GM23338 (cell line): Measurements from ENCODE around the gene RPS4Y2.

Source experiments
- CREB1 ChIP-seq: fragments of 250-450 bp; sonication (Bioruptor Pico); IDR thresholded peaks from 2 replicates; pipeline ENCODE4 v1.5.0; 2020; ENCODE audit warnings: low read depth, mild to moderate bottlenecking, moderate library complexity
- ETS1 ChIP-seq: IDR thresholded peaks from 2 replicates; pipeline ENCODE4 v1.6.1; 2016; ENCODE audit warnings: antibody characterized with exemption
- EZH2 ChIP-seq: fragments of 200-600 bp; sonication (generic); IDR thresholded peaks from one replicate; pipeline ENCODE4 v1.8.0; 2017; ENCODE audit warnings: antibody characterized with exemption, mild to moderate bottlenecking, low read depth; ENCODE audit not compliant: unreplicated experiment
- EZH2phosphoT487 ChIP-seq: fragments of 200-600 bp; sonication (generic); IDR thresholded peaks from one replicate; pipeline ENCODE4 v1.8.1; 2018; ENCODE audit warnings: antibody characterized with exemption; ENCODE audit not compliant: unreplicated experiment
- JUNB ChIP-seq: IDR thresholded peaks from one replicate; pipeline ENCODE4 v1.6.1; 2016; ENCODE audit warnings: antibody characterized with exemption; ENCODE audit not compliant: unreplicated experiment
- NANOG ChIP-seq: IDR thresholded peaks from 2 replicates; pipeline ENCODE4 v1.6.1; 2016; ENCODE audit warnings: antibody characterized with exemption, borderline replicate concordance
- POLR2AphosphoS5 ChIP-seq: IDR thresholded peaks from 2 replicates; pipeline ENCODE4 v1.6.1; 2016; ENCODE audit warnings: antibody characterized with exemption, low read depth
- ZNF114 ChIP-seq: fragments of 250-450 bp; sonication (Bioruptor Pico); IDR thresholded peaks from 2 replicates; pipeline ENCODE4 v1.5.0; 2020; ENCODE audit warnings: mild to moderate bottlenecking, moderate library complexity
- TF ChIP-seq, protein P1 (sequence below), 2 experiments: fragments of 200-600 bp in 1 of 2; sonication (generic) in 1 of 2; conservative IDR thresholded peaks; 2 replicates each; pipeline versions ENCODE4 v1.5.1 to v1.6.1; 2016 to 2017; ENCODE audit warnings: antibody characterized with exemption in 2 of 2, low read depth in 2 of 2, mild to moderate bottlenecking in 2 of 2, moderate library complexity in 1 of 2
- TF ChIP-seq, protein P2 (sequence below): IDR thresholded peaks from one replicate; pipeline ENCODE4 v1.6.1; 2018; ENCODE audit warnings: antibody characterized with exemption; ENCODE audit not compliant: unreplicated experiment

GRCh38 chrY:20806243-20806642 is 50.3 kb downstream of the RPS4Y2 start:
- TF ChIP-seq, protein P1, sequence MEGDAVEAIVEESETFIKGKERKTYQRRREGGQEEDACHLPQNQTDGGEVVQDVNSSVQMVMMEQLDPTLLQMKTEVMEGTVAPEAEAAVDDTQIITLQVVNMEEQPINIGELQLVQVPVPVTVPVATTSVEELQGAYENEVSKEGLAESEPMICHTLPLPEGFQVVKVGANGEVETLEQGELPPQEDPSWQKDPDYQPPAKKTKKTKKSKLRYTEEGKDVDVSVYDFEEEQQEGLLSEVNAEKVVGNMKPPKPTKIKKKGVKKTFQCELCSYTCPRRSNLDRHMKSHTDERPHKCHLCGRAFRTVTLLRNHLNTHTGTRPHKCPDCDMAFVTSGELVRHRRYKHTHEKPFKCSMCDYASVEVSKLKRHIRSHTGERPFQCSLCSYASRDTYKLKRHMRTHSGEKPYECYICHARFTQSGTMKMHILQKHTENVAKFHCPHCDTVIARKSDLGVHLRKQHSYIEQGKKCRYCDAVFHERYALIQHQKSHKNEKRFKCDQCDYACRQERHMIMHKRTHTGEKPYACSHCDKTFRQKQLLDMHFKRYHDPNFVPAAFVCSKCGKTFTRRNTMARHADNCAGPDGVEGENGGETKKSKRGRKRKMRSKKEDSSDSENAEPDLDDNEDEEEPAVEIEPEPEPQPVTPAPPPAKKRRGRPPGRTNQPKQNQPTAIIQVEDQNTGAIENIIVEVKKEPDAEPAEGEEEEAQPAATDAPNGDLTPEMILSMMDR (conservative IDR thresholded peaks at IDR 0.05; ENCODE audit: low read depth in 2 of 2): no peak
- TF ChIP-seq EZH2 (no peak), EZH2phosphoT487 (no peak), POLR2AphosphoS5 (no peak), CREB1 (no peak), JUNB (no peak), ZNF114 (CRISPR knock-in tag) (no peak), NANOG (no peak), ETS1 (no peak)
- TF ChIP-seq, protein P2, sequence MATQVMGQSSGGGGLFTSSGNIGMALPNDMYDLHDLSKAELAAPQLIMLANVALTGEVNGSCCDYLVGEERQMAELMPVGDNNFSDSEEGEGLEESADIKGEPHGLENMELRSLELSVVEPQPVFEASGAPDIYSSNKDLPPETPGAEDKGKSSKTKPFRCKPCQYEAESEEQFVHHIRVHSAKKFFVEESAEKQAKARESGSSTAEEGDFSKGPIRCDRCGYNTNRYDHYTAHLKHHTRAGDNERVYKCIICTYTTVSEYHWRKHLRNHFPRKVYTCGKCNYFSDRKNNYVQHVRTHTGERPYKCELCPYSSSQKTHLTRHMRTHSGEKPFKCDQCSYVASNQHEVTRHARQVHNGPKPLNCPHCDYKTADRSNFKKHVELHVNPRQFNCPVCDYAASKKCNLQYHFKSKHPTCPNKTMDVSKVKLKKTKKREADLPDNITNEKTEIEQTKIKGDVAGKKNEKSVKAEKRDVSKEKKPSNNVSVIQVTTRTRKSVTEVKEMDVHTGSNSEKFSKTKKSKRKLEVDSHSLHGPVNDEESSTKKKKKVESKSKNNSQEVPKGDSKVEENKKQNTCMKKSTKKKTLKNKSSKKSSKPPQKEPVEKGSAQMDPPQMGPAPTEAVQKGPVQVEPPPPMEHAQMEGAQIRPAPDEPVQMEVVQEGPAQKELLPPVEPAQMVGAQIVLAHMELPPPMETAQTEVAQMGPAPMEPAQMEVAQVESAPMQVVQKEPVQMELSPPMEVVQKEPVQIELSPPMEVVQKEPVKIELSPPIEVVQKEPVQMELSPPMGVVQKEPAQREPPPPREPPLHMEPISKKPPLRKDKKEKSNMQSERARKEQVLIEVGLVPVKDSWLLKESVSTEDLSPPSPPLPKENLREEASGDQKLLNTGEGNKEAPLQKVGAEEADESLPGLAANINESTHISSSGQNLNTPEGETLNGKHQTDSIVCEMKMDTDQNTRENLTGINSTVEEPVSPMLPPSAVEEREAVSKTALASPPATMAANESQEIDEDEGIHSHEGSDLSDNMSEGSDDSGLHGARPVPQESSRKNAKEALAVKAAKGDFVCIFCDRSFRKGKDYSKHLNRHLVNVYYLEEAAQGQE: no peak
